Stimulated activated CD8-positive, alpha-beta memory T cell treated with anti-CD3 and anti-CD28 coated beads, Interleukin-2, amount 100 ng/mL, for 1 hour (primary cell): Measurements from ENCODE around the gene CBX2.

ENCODE experiments used
- DNase-seq, 2 donors: peaks; one replicate each; pipeline ENCODE4 v3.0.0-alpha.2; 2020; ENCODE audit warnings: low read depth in 2 of 2

The CBX2 gene

GRCh38 chr17:79777894-79778503 is at the start of gene CBX2:
Gene CBX2, plus strand, starts transcription at chr17:79778148. Its CDS starts 88 bp downstream, at chr17:79778236.
- peak; percentile 66 to 70 for DNase-seq

DNA sequence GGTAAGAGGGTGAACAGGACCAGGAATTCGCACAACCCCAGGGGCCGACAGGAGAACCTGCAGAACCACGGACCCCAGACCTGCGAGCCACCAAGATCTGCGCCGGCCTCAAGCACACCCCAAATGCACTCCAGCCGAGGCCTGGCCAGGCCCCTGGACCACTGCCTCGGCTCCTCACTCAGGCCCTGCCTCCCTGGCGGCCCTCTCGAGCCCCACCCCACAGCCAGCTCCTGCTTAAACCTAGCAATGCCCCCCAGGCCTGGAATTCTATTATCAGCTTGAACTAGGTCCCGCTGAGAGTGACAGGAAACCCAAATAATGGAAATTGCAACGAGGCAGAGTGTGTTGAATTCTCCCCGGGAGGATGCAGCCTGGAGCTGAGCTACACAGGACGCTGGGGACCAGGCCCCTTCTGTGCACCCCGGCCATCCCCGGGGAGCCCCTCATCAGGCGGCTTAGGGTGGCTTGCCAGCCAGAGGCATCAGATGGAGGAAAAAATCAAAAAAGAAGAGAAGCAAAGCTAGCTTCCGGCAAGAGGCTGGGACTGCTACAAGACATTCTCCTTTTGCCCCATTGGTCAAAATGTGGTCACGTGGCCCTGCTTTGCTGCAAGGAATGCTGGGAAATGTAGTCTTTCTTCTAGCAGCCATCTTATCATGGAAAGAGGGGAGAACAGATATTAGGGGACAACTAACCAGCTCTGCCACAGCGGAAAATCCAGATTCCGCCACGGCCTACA is 49.6 kb upstream of the CBX2 start:
- DNase-seq = peak; percentile 33 to 68

- DNase-seq = no peak
Measured at GRCh38 chr17:79728908-79729471, 49.0 kb upstream of the CBX2 start.

DNA sequence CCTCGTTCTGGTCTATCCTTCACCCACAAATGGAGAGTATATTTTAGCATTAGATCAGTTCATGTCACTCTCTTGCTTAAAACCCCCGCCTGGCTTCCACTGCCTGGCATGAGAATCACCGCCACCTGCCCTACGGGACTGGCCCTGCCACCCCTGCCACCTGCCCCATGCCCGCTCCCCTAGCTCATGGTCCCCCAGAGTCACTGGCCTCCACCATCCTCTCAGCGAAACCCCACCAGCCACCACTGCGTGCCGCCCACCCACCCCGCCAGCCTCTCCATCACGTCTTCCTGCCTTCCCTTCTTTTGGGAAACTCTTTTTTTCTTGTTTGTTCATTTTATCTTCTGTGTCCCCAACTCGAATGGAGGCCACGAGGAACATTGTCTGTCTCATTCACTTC is 48.2 kb upstream of the CBX2 start:
- no peak for DNase-seq

DNA sequence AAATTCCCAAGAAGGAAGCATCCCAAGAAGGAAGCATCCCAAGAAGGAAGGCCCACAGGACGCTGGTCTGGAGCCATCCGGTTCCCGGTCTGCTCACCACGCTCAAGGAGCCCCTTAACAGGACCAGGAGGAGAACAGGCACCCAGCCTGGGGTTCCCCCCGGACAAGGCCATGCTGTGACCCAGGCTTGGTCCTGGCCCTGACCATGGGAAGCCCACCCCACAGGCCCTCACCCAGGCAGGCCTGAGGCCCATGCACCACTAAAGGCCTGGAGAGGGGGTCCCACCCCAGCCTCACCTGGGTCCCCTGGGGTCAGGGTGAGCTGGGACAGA is 47.5 kb upstream of the CBX2 start:
- DNase-seq = no peak

DNA sequence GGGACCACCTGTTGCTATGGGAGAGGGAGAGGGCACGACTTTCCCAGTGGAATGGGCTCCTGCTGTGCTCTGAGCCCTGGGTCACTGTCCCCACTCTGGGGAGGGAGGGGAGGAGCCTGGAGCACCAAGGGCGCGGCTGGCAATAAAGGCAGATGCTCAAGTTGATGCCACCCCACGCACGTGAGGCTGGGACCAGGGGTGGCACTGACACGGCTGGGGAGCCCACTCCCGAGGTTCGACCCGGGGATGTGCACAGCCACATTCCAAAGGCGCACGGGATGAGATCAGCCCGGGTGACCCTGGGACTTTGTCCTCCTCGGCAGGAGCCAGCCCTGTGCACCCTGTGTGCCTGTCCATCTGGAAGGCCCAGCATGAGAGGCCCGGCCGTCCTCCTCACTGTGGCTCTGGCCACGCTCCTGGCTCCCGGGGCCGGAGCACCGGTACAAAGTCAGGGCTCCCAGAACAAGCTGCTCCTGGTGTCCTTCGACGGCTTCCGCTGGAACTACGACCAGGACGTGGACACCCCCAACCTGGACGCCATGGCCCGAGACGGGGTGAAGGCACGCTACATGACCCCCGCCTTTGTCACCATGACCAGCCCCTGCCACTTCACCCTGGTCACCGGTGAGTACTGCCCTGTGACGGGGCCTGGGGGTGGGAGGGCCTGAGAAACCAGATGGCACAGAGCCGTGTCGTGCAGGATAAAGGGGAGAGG is 47.0 kb upstream of the CBX2 start, which contains the start of gene ENPP7:
ENPP7 (plus strand) TSS at position 175 of the 715 bp plus-strand sequence; CDS start at position 372, 197 bp downstream.
- DNase-seq = no peak

DNA sequence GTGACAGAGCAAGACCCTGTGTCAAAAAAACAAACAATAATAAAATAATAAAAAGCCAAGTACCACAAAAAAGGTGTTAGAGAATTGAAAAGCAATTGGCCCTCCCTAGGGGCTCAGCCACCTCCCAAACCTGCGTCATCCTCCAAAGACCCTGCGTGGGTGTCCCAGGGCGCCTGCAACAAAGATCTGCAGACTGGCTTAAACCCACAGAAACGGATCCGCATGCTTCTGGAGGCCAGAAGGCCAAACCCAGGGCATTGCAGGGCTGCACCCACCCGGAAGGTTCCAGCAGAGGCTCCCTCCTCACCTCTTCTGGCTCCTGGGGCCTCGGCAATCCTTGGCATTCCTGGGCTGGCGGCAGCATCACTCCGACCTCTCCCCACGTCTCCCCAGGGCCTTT is 45.7 kb upstream of the CBX2 start:
- no peak for DNase-seq

DNA sequence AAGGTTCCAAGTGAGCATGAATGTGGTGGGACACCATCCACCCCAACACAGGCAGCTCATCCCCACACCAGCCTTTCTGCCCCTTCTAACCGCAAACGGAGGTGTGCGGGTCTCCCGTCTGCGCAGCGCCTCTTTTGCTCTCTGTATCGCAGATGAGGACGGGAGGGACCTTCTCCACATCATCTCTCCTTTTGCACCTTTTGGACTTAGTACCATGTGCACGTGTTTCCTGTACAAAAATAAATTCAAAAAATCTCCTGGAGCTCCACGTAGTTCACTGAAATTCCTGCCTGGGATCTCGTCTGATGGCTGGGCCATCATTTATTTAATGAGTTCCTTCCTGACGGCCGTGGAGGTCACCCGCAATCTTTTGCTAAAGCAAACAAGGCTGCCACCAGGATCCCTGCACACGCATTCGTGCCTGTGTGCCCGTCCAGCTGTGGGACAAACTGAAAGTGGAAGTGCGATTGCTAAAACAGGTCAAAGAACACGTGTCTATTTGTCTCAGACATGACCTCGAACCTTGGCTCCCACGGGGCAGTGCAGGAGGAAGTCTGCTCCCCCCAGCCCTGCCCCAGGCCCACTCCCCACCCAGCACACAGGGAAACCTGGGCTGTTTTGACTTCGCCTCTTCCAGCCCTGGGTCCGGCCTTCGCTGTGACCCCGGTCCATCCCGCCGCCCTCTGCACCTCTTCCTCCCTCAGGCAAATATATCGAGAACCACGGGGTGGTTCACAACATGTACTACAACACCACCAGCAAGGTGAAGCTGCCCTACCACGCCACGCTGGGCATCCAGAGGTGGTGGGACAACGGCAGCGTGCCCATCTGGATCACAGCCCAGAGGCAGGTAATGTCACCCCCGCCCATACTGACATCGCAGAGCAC is 44.9 kb upstream of the CBX2 start:
- DNase-seq = no peak

- DNase-seq = no peak
Measured at GRCh38 chr17:79733692-79734070, 44.3 kb upstream of the CBX2 start.

DNA sequence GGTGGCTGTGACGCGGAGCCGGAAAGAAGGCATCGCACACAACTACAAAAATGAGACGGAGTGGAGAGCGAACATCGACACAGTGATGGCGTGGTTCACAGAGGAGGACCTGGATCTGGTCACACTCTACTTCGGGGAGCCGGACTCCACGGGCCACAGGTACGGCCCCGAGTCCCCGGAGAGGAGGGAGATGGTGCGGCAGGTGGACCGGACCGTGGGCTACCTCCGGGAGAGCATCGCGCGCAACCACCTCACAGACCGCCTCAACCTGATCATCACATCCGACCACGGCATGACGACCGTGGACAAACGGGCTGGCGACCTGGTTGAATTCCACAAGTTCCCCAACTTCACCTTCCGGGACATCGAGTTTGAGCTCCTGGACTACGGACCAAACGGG is 42.9 kb upstream of the CBX2 start:
- DNase-seq = no peak

DNA sequence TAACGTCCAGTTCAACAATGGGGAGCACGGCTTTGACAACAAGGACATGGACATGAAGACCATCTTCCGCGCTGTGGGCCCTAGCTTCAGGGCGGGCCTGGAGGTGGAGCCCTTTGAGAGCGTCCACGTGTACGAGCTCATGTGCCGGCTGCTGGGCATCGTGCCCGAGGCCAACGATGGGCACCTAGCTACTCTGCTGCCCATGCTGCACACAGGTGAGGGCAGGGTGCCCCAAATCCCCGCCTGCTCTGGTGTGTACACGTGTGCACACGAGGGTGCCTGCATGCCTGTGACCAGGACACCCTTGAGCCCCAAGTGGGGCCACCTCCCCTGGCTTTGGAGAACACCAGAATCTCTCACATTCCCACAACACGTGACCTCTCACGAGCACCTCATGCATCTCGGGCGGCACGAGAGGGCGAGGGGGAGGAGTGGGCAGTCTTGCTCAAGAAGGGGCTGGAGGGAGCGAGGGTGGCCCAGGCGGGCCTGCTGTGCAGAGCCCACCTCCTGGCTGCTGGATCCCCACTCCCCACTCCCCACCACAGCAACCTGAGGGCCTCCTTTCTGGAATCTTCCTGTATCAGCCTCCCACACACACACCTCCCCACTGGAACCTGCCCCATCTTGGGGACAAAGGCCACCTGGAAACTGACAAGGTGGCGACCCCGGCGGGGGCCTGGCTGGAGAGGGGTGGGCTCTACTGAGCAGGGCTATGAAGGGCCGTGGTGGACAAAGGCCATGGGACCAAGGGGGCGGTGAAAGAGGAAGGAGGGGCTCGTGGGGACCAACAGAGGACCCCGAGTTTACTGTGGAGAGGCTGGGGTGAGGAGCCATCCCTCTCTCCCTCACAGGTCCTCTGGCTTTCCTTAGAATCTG is 40.7 kb upstream of the CBX2 start:
- no peak for DNase-seq

DNA sequence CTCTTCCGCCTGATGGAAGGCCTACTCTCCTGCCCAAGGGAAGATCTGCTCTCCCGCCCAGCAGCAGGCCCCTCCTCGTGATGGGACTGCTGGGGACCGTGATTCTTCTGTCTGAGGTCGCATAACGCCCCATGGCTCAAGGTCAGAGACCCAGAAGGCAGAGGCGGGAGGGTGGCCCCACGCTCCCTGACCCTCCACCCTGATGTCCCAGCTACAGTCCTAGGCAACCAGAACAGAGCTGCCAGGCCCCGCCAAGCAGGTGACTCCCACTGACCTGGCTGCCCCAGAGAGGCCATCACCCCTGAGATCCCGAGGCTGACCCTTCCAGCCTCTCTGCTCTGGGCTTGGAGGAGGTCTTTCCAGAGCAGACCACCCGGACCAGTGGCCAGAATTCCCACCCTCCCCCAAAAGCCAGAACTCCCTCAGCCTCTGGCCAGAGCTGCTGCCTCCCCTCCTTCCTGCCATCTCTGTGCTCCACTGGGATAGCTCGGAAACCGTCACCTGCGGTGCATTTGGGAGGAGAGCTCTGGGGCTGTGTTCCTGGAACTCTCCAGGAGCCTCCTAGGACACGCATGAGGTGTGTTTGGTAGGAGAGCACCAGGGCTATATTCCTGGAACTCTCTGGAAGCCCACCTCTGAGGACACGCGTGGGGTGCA is 39.9 kb upstream of the CBX2 start:
- no peak for DNase-seq

DNA sequence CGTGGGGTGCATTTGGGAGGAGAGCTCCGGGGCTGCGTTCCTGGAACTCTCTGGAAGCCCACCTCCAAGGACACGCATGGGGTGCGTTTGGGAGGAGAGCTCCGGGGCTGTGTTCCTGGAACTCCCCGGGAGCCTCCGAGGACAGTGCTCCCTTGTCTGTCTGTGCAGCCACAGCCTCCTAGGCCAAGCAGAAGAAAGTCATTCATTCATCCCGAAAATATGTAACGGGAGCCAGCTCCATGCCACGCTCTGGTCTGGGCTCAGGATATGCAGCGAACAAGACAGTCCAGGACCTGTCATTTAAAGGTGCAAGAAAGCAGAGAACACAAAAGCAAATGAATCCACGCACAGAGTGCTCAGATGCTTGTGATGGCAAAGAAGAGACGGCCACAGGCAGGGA is 39.3 kb upstream of the CBX2 start:
- DNase-seq = no peak

- no peak for DNase-seq
Measured at GRCh38 chr17:79739148-79740062, 38.5 kb upstream of the CBX2 start.

DNA sequence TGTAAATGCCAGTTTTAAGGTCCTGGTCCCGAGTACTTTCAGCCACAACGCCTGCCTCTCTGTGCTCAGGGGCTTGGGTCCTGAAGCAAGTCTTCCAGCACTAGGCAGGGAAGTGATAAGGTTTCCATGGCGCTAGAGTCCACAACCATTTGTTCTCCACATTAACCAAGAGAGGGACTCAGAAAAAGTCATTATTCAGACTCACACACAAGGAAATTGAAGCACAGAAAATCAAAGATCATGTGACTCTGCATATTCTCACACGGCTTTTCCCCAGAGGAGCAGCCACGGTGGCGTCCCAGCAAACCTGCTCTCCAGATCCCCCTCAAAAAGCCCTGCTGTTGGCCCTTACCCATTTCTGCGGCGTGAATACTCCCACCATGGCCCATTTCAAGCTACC is 37.5 kb upstream of the CBX2 start:
- DNase-seq = no peak

DNA sequence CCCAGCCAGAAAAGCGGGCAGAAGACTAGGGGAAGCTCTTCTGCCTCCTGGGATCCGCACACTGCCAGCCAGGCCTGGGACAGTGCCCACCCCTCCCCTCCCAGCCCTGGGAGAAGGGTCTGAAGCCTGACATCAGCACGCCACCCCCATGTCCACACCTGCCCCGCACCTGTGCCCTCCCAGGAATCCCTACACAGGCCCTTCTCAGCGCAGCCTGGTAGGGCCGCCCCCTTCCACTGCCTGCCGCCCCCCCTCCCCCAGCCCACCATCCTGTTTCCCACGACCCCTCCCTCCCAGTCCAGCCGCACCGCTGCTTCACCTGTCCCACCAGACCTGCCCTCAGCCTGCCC is 36.6 kb upstream of the CBX2 start:
- no peak for DNase-seq

DNA sequence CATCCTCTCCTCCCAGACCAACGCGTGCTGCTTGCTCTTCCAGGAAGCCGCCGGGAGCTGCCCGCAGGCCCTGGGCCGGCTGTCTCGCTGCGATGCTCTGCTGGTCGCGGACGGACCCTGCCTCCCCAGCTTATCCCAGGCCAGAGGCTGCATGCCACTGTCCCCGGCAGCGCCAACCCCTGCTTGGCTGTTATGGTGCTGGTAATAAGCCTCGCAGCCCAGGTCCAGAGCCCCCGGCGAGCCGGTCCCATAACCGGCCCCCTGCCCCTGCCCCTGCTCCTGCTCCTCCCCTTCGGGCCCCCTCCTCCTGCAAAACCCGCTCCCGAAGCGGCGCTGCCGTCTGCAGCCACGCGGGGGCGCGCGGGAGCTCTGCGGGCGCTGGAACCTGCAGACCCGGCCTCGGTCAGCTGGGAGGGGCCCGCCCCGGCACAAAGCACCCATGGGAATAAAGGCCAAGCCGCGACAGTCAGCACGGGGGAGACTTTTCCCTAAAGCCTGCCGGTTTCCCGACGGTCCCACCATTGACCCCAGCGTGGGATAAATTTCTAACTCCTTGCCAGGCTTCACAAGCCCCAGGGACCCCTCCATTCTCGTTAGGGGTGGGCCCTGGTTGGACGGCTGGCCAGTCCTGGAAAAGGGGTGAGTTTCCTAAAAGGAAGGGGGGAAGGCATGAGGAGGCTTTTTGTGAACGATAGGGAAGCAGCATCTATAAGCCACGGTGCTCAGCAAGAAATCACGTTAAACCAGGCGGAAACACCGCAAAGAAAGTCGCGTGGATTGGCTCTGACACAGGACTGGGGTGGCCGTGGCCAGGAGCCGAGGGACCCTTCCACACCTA is 36.0 kb upstream of the CBX2 start:
- peak; percentile 44 to 47 for DNase-seq

- DNase-seq = no peak
Measured at GRCh38 chr17:79742589-79742918, 35.4 kb upstream of the CBX2 start.
